Suprapubic skin (tissue), 4 donors: ENCODE results near the gene ITPR2.

Source experiments
- CTCF ChIP-seq, 2 donors: fragments of 200-600 bp in 1 of 2; fragments of 450-650 bp in 1 of 2; sonication (generic) in 1 of 2; IDR thresholded peaks; one replicate each; pipeline ENCODE4 v1.5.1; 2016 to 2019; ENCODE audit warnings: antibody characterized with exemption in 2 of 2, mild to moderate bottlenecking in 1 of 2, moderate library complexity in 1 of 2
- EP300 ChIP-seq: sonication (generic); formaldehyde crosslinking; IDR thresholded peaks from one replicate; pipeline ENCODE4 v1.6.1; 2017; ENCODE audit warnings: antibody characterized with exemption
- POLR2A ChIP-seq, 2 donors: fragments of 450-650 bp; IDR thresholded peaks; one replicate each; pipeline ENCODE4 v1.6.1; 2017; ENCODE audit warnings: antibody characterized with exemption in 2 of 2, mild to moderate bottlenecking in 2 of 2, moderate library complexity in 2 of 2
- POLR2AphosphoS5 ChIP-seq, 3 donors: sonication (generic); formaldehyde crosslinking; IDR thresholded peaks; one replicate each; pipeline ENCODE4 v1.6.1; 2017; ENCODE audit warnings: antibody characterized with exemption in 3 of 3

GRCh38 chr12:26734510-26735248 lies 98.3 kb downstream of the ITPR2 start:
- TF ChIP-seq POLR2A (IDR thresholded peaks at IDR 0.05) (no peak), POLR2AphosphoS5 (IDR thresholded peaks at IDR 0.05) (no peak), CTCF (IDR thresholded peaks at IDR 0.05) (no peak), EP300 (no peak)
